ENCODE measurements around the gene NCKAP1. TPM values are rescaled to one million over a fixed set of nuclear protein-coding genes. Genes with fewer than 3 reads are reported as not detected.

Gene NCKAP1
- total RNA-seq, 1 experiment from 2014 or later, result 115 TPM

- Histone ChIP-seq H3K79me2 (ENCODE audit: insufficient read depth, low read length) (no peaks in the 10 kb centered on the region), H3K27ac (ENCODE audit: low read depth, low read length) (no peak overlapping the region), H3K4me1 (ENCODE audit: control insufficient read depth in 1 of 2, insufficient read depth in 2 of 2, low read length in 2 of 2) (peaks cover 0 to 7% of the 10 kb centered on the region in 2 experiments; a peak in 1 of 4 replicates), H3K4me3 (replicated peaks in 1 of 2; ENCODE audit: low read depth in 1 of 2, low read length in 2 of 2) (no peak overlapping the region), H2AFZ (ENCODE audit: low read depth, low read length, poor library complexity, severe bottlenecking) (no peak overlapping the region), H3K4me2 (ENCODE audit: low read length) (no peak overlapping the region), H3K9me2 (ENCODE audit: insufficient read depth) (no peaks in the 10 kb centered on the region), H3K9ac (ENCODE audit: low read length) (no peak overlapping the region), H4K20me1 (ENCODE audit: insufficient read depth) (no peaks in the 10 kb centered on the region; the same call in 1 of the 2 replicates), H3K36me3 (ENCODE audit: control insufficient read depth in 1 of 2, insufficient read depth in 2 of 2, low read length in 2 of 2) (no peaks in the 10 kb centered on the region), H3K9me3 (ENCODE audit: control insufficient read depth in 1 of 2, insufficient read depth in 1 of 2, low read depth in 1 of 2, low read length in 2 of 2) (no peaks in the 10 kb centered on the region), H3K27me3 (ENCODE audit: insufficient read depth, low read length) (no peaks in the 10 kb centered on the region)
- ChIA-PET POLR2A (no interaction called here), RAD21 (ENCODE audit: low non-redundant PET in 1 of 2, low total read pairs in 2 of 2, uncharacterized antibody in 2 of 2, unreplicated experiment in 2 of 2) (no interaction called here), CTCF (no interaction called here)
- no peak for TF ChIP-seq EGR1 (IDR thresholded peaks at IDR 0.05; ENCODE audit: low read depth)
- no peak for TF ChIP-seq TCF7L2 (IDR thresholded peaks at IDR 0.05; ENCODE audit: borderline replicate concordance, extremely low read depth, insufficient read depth, insufficient read length)
- no peak for TF ChIP-seq POLR2A (IDR thresholded peaks at IDR 0.05; ENCODE audit: borderline replicate concordance, extremely low read depth, insufficient read depth, insufficient read length)
- BruUV-seq (replicated peaks), result no TSS peak
- no peak for ATAC-seq
- DNase-seq (ENCODE audit: low read depth, low spot score), result no peak
- intact Hi-C loops (cut with micrococcal nuclease), result no loop called here
Measured at GRCh38 chr2:182942756-182943155, 95.5 kb downstream of the NCKAP1 start.

GRCh38 chr2:182941919-182942318, 96.3 kb downstream of the NCKAP1 start:
- ChIA-PET CTCF (no interaction called here), RAD21 (ENCODE audit: low non-redundant PET in 1 of 2, low total read pairs in 2 of 2, uncharacterized antibody in 2 of 2, unreplicated experiment in 2 of 2) (no interaction called here), POLR2A (no interaction called here)
- Histone ChIP-seq H3K9ac (ENCODE audit: low read length) (no peak overlapping the region), H3K79me2 (ENCODE audit: insufficient read depth, low read length) (no peaks in the 10 kb centered on the region), H3K9me3 (ENCODE audit: control insufficient read depth in 1 of 2, insufficient read depth in 1 of 2, low read depth in 1 of 2, low read length in 2 of 2) (no peaks in the 10 kb centered on the region), H3K4me1 (ENCODE audit: control insufficient read depth in 1 of 2, insufficient read depth in 2 of 2, low read length in 2 of 2) (peaks cover 0 to 3% of the 10 kb centered on the region in 2 experiments; a peak in 1 of 4 replicates), H2AFZ (ENCODE audit: low read depth, low read length, poor library complexity, severe bottlenecking) (no peak overlapping the region), H3K27ac (ENCODE audit: low read depth, low read length) (no peak overlapping the region), H3K4me2 (ENCODE audit: low read length) (no peak overlapping the region), H4K20me1 (ENCODE audit: insufficient read depth) (no peaks in the 10 kb centered on the region; the same call in 1 of the 2 replicates), H3K27me3 (ENCODE audit: insufficient read depth, low read length) (no peaks in the 10 kb centered on the region), H3K4me3 (replicated peaks in 1 of 2; ENCODE audit: low read depth in 1 of 2, low read length in 2 of 2) (no peak overlapping the region), H3K9me2 (ENCODE audit: insufficient read depth) (no peaks in the 10 kb centered on the region), H3K36me3 (ENCODE audit: control insufficient read depth in 1 of 2, insufficient read depth in 2 of 2, low read length in 2 of 2) (no peaks in the 10 kb centered on the region)
- ATAC-seq (no peak), DNase-seq (ENCODE audit: low read depth, low spot score) (no peak)
- intact Hi-C loops (cut with micrococcal nuclease), result no loop called here
- BruUV-seq (replicated peaks), result no TSS peak
- no peak for TF ChIP-seq POLR2A (IDR thresholded peaks at IDR 0.05; ENCODE audit: borderline replicate concordance, extremely low read depth, insufficient read depth, insufficient read length)
- no peak for TF ChIP-seq MAX (IDR thresholded peaks at IDR 0.05)
- no peak for TF ChIP-seq REST (IDR thresholded peaks at IDR 0.05; ENCODE audit: low read depth)
- no peak for TF ChIP-seq YY1 (IDR thresholded peaks at IDR 0.05; ENCODE audit: extremely low read depth, insufficient replicate concordance, low read depth, low read length)
- no peak for TF ChIP-seq CEBPB (IDR thresholded peaks at IDR 0.05; ENCODE audit: low read depth)
- no peak for TF ChIP-seq POLR2AphosphoS5 (IDR thresholded peaks at IDR 0.05; ENCODE audit: low read depth, low read length)
- TF ChIP-seq TCF7L2 (IDR thresholded peaks at IDR 0.05; ENCODE audit: borderline replicate concordance, extremely low read depth, insufficient read depth, insufficient read length), result no peak
- no peak for TF ChIP-seq CBX3 (IDR thresholded peaks at IDR 0.05; ENCODE audit: low read depth)
- no peak for TF ChIP-seq FOSL1 (IDR thresholded peaks at IDR 0.05; ENCODE audit: low read depth)
- no peak for TF ChIP-seq ATF3 (IDR thresholded peaks at IDR 0.05)
- no peak for TF ChIP-seq ZBTB33 (IDR thresholded peaks at IDR 0.05; ENCODE audit: extremely low read depth, insufficient replicate concordance, low read length)
- no peak for TF ChIP-seq SIN3A (IDR thresholded peaks at IDR 0.05; ENCODE audit: low read depth)
- TF ChIP-seq EZH2phosphoT487 (IDR thresholded peaks at IDR 0.05; ENCODE audit: borderline replicate concordance), result no peak
- no peak for TF ChIP-seq ELF1 (IDR thresholded peaks at IDR 0.05; ENCODE audit: borderline replicate concordance, low read depth)
- no peak for TF ChIP-seq EGR1 (IDR thresholded peaks at IDR 0.05; ENCODE audit: low read depth)
